Retinal pigment epithelial cell (primary cell): ENCODE data around the gene NUCKS1.
A peak's percentile ranks its signal among the peaks of the same experiment; 100 is the strongest.

Experiments used
- DNase-seq: peaks from one replicate; pipeline ENCODE4 v3.0.0-alpha.2; 2010; ENCODE audit warnings: low read depth
- H3K4me3 ChIP-seq: 2 replicates; pipeline ENCODE4 v1.5.1; 2011; ENCODE audit warnings: mild to moderate bottlenecking, low read length, control low read depth, moderate library complexity
- CTCF ChIP-seq: conservative IDR thresholded peaks from 2 replicates; pipeline ENCODE4 v1.5.1; 2011; ENCODE audit warnings: low read depth, low read length, control low read depth, inconsistent platforms

Gene NUCKS1

GRCh38 chr1:205670611-205671430 lies 79.2 kb downstream of the NUCKS1 start:
- no peak overlapping the region for H3K4me3 ChIP-seq
- no peak for DNase-seq
- TF ChIP-seq CTCF, result no peak

- no peak for DNase-seq
- TF ChIP-seq CTCF, result no peak
- H3K4me3 ChIP-seq, result no peak overlapping the region
Observed at GRCh38 chr1:205670150-205670446, 79.9 kb downstream of the NUCKS1 start.

- no peak overlapping the region for H3K4me3 ChIP-seq
- no peak for DNase-seq
- no peak for TF ChIP-seq CTCF
Observed at GRCh38 chr1:205669341-205670149, 80.4 kb downstream of the NUCKS1 start.

- peak; percentile 32 for TF ChIP-seq CTCF
- DNase-seq, result no peak
- no peak overlapping the region for H3K4me3 ChIP-seq
Observed at GRCh38 chr1:205668951-205669340, 81.0 kb downstream of the NUCKS1 start.

GRCh38 chr1:205667909-205668643 lies 81.9 kb downstream of the NUCKS1 start:
- TF ChIP-seq CTCF, result no peak
- no peak overlapping the region for H3K4me3 ChIP-seq

GRCh38 chr1:205666372-205667166 lies 83.4 kb downstream of the NUCKS1 start:
- no peak for TF ChIP-seq CTCF
- no peak overlapping the region for H3K4me3 ChIP-seq
- no peak for DNase-seq

More at GRCh38 chr1:205667909-205668643, 81.9 kb downstream of the NUCKS1 start:
- no peak for DNase-seq
